Left renal cortex interstitium (tissue), 4 donors: Measurements from ENCODE around the gene RETREG2. TPM values are rescaled to one million over a fixed set of nuclear protein-coding genes. Genes with fewer than 3 reads are reported as not detected.

Experiments
- DNase-seq, 4 donors: peaks; one replicate each; pipeline ENCODE4 v3.0.0-alpha.2; 2013; ENCODE audit warnings: low read depth in 4 of 4, low spot score in 2 of 4, missing footprints in 1 of 4
- polyA plus RNA-seq, 4 donors: library from polyadenylated mRNA; unstranded; fragments of 120-200 nt; gene quantifications; one replicate each; pipeline ENCODE4 v1.2.1, GENCODE V29; 2013; ENCODE audit not compliant: insufficient read length in 4 of 4

RETREG2 gene, protein sequence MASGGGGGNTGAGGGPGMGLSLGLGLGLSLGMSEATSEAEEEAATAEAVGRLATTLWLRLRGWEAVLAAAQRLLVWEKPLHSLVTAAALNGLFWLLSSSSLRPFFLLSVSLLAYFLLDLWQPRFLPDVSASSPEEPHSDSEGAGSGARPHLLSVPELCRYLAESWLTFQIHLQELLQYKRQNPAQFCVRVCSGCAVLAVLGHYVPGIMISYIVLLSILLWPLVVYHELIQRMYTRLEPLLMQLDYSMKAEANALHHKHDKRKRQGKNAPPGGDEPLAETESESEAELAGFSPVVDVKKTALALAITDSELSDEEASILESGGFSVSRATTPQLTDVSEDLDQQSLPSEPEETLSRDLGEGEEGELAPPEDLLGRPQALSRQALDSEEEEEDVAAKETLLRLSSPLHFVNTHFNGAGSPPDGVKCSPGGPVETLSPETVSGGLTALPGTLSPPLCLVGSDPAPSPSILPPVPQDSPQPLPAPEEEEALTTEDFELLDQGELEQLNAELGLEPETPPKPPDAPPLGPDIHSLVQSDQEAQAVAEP
- polyA plus RNA-seq, result 100 to 1,000 TPM; 106 to 125 (median 120) TPM

DNA sequence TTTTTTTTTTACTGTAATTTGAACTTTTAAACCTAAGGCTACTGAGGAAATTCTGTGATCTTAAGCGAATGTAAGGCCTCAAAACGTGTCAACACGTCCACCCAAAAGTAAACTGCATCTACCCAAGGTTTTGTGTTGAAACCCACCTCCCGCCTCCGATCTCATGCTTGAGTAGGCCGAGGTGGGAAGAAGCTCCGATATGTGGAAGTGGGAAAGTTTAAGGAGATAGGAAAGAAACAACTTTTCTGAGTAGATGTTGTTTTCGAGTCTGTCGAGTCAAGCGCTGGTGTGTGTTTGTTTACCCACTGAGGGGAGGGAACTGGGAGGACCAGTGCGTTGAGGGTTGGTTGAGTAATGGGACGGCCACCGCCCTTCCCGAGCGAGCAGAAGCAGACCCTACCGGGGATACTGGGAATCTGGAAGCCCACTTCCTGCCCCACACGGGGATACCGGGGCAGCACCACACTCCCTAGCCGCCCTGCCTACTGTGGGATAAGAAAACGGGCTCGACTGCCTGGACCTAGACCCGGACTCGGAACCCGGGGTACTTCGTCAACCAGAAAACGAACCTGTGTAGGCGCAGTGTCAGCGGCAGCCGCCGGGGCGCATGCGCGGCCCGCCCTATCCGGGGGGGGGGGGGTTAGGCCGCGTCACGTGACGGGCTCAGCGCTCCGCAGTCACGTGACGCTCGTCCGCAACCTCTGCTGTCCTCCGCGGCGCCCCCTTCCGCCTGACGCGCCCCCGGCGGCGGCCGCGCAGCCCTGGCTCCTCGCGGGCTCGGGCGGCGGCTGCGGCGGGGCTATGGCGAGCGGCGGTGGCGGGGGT lies at the start of gene RETREG2:
RETREG2 (plus strand) TSS at position 724 of the 825 bp plus-strand sequence; CDS start at position 802, 78 bp downstream.
- DNase-seq, result peak in 3 of 4 donors; percentile 55 to 92 (median 81)

DNA sequence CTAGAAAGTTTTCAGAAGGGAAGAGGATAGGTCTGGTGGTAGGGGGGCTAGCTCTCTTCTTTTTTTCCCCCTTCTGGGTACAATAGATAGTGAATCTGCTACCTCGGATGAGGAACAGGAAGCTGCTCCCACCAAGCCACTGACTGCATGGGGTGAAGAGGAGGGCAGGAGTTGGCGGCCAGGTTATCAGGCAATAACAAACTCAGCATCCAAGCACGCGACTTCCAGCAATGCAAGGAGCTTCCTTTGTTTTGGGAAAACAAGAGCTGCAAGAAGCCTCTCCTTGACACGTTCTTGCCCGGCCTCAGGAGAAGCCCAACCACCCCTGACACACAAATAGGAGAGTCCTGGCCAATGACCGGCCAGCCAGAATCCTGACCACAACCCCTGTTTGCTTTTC lies 49.7 kb upstream of the RETREG2 start:
- DNase-seq, result no peak

DNA sequence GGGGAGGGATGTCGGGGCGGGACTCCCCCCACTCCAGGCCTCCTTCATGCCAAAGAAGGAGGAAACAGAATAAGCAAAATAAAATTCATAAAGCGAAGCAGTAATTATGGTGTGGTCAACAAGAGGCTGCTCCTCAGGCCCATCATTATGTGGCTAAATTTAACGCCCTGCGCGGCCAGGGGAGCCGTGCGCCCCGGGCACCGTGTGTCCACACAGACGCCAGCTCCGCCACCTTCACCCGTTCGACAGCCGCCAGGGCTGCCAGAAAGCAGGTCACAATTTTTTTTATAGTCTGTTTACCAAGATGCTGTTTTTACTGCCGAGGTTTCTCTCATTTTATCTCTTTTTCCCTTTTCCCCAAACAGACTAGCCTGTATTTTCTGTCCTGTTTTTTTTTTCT lies 48.5 kb upstream of the RETREG2 start:
- DNase-seq, result no peak

DNA sequence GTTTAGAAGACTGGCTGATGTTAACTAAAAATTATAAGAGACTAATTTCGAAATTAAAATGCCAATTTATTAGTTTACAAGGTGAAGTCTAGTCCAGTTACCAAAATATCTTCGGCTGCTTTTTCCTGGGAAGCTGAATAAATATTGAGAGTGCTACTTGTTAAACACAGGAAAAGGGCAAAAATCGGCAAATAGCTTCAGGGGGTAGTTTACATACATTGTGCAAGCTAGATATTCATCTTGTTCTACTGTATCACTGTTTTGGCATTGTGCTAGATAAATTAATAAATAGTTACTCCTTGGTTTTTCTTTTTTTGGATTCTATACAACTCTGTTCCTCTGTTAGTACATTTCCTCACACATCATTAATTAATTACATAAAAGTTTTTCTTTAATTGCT lies 46.7 kb upstream of the RETREG2 start:
- no peak for DNase-seq

DNA sequence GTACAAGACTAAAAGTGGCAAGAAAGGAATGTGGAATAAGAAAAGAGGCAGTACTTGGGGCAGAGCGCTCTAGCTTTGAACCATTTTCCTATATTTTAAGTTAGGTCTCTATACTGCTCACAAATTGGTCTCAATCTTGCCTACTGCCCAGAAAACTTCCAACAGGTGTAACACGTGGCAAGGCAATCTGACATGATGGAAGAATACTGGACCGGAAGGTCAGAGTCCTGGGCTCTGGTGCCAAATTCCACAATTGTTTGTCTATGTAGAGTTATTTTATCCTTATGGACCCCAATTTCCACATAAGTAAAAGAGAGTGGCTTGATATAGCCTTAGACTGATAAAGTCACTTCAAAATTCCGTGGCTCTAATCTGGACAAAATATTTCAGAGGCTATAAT lies 46.3 kb upstream of the RETREG2 start:
- DNase-seq, result no peak

DNA sequence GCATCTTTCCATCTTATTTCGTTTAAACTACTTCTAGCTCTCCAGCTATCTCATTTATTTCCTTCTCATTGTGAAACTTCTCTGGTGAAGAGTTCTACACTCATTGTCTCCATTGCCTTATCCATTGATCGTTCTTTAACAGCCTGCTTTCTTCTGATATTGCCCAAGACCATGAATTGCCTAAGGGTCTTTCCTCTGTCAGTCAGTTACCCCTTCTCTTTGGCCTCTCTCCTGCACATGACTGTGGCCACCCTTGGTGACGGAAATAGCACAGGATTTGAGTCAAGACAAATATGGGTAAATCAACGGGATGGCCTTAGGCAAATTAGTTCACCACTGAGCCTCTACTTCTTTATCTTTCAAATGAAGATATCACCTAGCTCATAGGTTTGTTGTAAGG lies 44.1 kb upstream of the RETREG2 start:
- DNase-seq, result no peak

DNA sequence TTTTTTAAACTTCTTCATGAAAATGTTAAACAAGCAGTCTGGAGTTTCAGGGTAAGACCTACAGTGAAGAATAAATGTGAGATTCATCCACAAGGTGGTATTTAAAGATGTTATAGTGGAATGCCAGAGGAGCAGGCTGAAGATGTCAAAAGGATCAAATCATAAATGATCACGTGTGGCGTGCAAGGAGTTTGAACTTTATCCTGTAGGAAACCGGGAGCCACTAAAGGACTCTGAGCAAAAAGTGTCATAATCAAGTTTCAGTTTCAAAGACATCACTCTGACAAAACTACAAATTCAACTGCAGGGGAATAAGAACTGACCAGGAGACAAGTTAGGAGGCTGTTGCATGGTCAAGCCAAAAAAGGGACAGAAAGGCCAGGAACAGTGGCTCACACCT lies 37.4 kb upstream of the RETREG2 start:
- DNase-seq, result no peak

DNA sequence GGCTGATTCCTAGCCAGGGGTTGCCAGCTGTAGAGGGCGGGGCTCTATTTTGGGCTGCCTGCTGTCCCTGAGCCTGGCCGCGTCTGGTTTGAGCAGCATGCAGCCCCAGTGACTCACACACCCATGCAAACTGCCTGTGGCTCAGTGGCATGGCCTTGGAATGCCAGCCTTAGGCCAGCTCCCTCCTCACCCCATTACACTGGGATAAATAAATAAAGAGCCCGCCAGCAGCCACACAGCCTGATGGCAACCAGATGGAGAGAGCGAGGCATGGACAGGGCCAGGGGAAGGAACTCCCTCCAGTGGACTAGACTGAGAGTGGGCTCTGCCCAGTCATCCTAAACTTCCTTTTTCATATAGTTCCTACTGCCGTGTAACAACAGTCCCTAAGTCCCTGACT lies 35.7 kb upstream of the RETREG2 start:
- DNase-seq, result no peak

DNA sequence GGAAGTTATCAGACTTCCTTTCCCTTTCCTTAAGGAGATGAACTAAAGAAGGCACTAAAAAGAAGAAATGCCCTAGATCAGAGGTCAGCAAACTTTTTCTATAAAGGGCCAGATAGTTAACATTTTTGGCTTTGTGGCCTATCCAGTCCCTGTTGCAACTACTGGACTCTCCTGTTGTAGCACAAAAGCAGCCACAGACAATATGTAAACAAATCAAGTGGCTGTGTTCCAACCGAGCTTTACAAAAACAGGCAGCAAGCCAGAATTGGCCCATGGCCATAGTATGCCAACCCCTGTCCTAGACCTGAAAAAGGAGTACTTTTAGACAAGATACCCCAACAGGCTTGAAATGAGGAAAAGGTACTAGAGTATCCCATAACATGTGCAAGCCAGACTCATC lies 28.4 kb upstream of the RETREG2 start:
- no peak for DNase-seq

DNA sequence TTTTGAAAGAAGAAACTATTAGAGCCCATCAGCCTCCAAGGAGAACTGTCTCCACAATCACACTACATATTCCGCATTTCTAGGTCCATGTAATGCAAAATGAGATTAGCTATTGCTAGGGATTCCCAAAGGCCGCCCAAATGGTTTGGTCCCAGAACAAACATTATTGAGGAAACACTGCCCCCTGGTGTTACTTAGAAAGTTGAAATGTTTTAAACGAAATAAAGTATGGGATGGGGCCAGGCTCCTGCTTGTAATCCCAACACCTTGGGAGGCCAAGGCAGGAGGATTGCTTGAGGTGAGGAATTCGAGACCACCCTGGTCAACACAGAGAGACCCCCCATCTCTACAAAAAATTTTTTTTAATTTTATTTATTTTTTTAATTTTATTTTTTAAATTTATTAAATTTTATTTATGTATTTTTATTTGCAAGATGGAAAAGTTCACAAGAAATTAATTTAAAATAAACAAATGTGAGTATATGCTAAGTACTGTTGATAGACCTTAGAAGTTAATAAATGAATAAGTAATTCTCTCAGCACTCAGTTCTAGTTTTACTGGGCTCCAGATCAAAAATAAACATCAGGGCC lies 22.9 kb upstream of the RETREG2 start:
- DNase-seq, result peak in 2 of 4 donors; percentile 34 to 73

DNA sequence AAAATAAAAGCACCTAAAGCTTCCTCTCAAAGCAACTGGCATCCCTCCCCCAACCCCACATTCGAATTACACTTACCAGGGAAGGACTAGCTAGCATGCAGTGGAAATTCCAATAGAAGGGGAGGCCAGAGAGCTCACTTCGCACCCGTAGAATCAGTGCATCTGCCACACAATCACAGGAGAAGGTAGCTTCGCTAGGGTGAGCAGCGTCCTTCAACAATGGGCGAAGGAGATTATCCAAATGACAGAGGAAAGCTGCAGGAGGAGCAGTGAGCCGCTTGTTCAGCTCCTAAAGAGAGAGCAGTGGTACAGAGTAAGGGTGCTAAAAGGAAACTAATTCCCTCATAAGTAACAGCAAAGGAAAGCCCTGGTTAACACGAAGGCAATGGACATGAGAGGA lies 20.7 kb upstream of the RETREG2 start:
- DNase-seq, result no peak

DNA sequence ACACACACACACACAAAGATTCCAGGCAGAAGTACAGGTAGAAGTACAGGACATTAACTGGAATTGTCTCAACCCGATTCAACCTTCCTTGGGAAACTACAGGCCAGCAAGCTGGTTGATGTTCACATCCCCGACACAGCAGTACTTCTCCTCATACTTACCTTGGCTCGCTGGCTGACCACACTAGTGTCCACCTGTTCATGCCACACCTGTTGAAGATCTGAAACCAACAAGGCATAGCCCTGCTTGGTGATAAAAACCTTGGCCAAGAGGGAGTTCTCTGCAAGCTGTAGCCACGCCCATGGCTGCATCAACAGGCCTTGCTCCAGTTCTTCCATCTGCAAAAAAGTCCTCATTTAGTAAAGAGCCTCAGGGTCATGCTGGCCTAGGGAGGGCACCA lies 20.1 kb upstream of the RETREG2 start:
- DNase-seq, result no peak

DNA sequence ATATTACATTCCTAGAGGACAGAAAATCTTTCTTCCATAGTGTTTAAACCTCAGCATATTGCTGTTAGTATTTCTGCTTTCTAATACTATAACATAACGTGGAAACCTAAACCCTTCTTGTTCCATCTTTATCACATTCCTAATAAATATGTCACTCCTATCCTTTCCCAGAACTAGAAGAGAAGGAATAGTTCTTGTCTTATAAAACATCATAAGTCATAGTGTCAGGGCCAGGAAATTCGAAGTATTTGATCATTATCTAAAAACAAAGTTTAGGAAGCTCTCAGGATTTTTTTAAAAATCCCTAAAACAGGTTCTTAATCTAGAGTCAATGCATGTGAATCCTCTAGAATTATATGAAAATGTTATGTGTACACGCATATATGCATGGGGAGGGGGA lies 19.5 kb upstream of the RETREG2 start:
- DNase-seq, result no peak

DNA sequence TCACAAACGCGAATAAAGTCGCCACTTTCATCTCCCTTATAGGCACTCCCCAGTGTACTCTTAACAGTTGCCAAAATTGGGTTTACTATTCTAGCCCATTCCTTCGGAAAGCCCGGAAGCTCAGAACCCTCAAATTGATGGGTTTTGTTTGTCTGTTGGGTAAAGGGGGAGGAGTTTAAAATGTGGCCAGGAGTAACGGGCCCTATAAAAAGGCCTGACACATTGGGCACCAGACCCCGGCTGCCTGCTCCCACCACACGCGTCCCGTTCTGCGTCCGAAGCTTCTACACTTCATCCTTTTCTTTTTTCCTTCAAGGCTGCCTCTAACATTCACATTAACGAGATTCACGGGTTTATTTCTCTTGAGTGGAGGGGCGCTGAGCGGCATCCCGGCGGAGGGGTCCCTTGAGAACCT lies 18.3 kb upstream of the RETREG2 start:
- no peak for DNase-seq

DNA sequence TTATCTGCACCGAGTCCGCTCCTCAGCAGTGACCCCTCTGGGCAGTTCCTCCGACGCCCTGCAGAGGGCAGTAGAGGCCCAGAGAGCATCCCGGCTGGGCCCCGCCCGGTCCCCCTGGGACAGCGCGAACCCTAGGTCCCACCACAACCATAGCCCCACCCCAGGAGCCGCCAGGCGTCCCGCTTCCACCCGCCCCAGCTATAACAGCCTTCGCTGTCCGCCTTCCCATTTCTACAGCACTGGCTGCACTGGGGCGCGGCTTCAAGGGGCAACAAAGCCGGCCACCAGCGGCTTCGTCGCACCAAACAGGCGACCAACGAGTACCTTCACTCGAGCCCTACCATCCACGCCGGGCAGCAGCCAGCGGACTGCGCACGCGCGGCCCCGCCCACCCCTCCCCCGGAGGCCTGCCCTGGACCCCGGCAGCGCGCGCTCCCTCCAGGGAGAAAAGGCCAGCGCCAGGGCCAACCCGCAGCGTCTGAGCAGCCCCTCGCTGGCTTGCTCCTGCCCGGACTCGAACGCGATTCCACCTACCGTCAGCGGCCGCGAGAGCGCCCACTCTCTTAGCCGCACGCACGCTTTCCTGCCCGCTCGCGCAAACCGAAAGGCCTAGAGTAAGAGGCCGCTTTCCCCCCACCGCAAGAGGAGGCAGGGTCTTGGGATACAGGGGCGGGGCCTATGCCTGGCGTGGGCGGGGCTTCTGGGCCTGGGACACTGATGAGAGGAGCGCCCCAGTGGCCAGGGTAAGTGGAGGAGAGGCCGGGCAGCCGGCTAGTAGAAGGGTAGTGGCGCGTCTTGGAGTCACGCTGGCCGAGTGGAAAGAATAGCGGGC lies 17.7 kb upstream of the RETREG2 start, which contains the start of gene NHEJ1:
NHEJ1 (minus strand) TSS at position 630 of the 832 bp plus-strand sequence. CDS start 2,453 bp downstream, outside the sequence.
- DNase-seq, result peak in 3 of 4 donors; percentile 85 to 90 (median 89)

DNA sequence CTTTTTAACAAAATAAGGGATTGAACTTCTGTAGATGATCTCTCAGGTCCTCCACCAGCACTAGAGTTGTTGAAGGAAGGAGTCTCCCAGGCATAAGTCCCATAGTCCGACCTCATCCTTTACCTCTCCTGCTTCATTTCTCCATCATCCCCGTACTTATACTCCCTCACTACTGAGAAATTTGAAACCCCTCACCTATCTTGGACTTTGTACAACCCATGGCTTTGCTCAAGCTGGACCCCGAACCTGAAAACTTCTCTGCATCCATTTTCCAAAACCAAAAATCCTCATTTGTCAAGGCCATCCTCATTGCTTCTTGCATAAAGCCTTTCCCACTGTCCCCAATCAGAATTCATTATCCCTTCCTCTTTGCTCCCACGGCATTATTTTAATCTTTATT lies 17.0 kb upstream of the RETREG2 start:
- DNase-seq, result no peak

DNA sequence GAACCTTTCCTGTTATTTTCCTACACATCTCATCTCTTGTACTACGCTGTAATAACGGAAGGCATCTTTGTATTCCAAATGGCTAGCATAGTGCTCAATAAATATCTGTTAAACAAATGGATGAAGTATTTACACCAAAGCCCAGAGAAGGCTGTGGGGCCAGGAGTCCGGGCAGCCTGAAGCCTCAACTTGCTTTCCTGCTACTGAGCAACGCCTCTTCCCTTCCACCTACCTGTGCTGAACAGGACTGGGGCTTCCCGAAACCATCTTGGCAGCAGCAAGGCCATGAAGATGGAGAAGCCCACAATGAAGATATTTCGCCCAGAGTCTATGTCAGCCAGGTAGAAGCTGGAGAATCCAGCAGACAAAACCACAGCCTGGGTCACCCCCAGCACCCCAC lies 14.9 kb upstream of the RETREG2 start:
- no peak for DNase-seq

DNA sequence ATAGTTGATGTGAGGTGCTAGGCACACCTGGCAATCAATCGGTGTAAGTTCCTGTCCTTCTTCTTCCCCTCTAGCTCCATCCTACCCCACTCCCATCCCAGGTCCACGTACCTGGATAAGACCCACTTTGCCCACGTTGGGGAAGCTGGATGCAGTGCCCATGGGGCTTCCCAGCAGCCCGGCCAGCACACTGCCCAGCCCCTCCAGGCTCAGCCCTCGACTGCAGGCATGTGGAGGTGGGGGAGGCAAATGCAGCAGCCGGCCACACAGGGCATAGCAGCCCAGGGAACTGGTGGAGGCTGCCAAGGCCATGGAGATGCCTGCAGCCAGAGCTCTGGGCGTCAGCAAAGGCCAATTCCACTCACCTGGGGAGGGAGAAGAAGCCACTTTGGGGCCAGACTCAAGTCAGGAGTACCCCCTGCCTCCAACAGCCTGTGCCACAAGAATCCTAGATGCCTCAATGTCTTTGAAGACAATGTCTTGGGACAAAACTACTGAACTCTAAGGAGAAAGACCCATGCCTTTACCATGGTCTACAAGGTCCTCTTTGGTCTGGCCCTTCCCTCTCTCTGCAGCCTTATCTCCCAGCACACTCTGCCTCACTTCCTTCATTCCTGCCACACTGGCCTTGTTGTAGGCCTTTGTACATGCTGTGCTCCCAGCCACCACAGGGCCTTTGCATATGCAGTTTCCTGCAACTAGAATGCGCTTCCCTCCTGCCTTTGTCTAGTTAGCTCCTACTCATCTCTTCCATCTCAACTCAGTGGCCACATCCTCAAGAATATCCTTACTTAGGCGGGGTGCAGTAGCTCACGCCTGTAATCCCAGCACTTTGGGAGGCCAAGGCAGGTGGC lies 12.8 kb upstream of the RETREG2 start:
- DNase-seq, result no peak

DNA sequence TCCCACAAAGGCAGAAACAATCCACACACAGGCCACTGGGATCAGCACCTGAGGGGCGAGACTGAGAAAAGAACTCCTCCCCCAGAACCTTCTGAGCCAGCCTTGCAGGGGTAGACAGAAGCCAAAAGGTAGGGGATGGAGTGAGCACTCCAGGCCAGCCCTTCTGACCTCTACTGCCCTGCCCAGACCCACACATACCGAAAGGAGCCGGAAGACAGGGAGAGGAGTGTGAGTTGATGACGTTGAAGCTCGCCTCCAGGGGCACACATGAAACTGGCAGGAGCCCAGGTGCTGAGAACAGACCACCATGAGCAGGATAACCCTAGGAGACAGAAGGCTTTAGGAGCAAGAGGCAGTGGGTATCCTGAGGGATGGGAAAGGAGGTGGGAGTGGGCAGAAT lies 10.1 kb upstream of the RETREG2 start:
- DNase-seq, result no peak
